ENCODE results near the gene RBM18.

DNA sequence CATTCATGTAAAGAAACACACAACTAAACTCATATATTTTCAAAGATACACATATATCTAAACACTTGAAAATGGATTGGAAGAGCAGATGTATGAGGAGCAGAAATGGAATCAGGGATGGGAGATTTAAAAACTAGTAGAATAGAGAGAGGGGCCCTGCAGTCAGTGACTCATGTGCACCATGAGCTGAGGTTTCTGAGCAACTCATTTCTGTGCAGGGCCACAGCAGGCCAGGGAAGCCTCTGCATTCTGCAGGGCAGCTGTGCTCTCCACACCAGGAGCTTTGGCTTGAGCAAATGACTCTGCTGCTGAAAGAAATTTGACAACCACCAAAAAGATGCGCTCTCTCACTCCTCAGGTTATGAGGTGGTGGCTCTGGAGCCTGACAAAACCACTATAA, 63.0 kb downstream of the RBM18 start:
- TF ChIP-seq, protein P1, sequence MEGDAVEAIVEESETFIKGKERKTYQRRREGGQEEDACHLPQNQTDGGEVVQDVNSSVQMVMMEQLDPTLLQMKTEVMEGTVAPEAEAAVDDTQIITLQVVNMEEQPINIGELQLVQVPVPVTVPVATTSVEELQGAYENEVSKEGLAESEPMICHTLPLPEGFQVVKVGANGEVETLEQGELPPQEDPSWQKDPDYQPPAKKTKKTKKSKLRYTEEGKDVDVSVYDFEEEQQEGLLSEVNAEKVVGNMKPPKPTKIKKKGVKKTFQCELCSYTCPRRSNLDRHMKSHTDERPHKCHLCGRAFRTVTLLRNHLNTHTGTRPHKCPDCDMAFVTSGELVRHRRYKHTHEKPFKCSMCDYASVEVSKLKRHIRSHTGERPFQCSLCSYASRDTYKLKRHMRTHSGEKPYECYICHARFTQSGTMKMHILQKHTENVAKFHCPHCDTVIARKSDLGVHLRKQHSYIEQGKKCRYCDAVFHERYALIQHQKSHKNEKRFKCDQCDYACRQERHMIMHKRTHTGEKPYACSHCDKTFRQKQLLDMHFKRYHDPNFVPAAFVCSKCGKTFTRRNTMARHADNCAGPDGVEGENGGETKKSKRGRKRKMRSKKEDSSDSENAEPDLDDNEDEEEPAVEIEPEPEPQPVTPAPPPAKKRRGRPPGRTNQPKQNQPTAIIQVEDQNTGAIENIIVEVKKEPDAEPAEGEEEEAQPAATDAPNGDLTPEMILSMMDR (IDR thresholded peaks at IDR 0.05) = no peak
- TF ChIP-seq POLR2AphosphoS5 (IDR thresholded peaks at IDR 0.05) (no peak), EP300 (IDR thresholded peaks at IDR 0.05; ENCODE audit: low read depth) (no peak), POLR2A (IDR thresholded peaks at IDR 0.05) (no peak)
